ENCODE data around the gene CA7.
"Not testable (repeated sequence)": the region's sequence is repeated elsewhere in the genome, so short reads cannot be mapped to it uniquely, and the experiment has no call there.

Gene CA7

DNA sequence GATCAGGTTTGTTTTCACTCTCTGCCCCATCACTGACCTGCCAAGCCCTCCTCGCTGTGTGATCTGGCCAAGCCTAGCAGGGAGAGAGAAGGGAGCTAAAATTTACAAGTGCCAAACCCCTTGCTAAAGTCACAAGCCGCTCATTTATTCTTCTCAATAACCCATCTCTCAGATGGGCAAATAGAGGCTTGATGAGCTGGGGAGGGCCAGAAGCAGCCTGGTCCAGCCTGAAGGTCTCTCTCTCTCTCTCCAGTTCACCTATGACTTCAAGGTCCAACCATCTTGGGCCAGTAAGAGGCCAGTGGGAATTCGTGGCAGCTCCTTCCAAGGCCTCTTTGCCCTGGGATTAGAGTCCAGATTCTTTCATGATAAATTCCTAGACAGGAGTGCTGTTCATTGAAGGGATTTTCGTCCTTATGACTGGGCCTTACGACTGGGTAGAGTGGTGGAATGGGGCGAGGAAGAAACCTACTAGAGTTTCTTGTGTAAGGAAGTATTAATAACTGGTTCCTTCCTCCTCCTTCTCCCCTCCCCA, 3.4 kb downstream of the CA7 start:
- DNase-seq: no peak

GRCh38 chr16:66848172-66848571, 4.0 kb downstream of the CA7 start:
- no peak for DNase-seq

DNA sequence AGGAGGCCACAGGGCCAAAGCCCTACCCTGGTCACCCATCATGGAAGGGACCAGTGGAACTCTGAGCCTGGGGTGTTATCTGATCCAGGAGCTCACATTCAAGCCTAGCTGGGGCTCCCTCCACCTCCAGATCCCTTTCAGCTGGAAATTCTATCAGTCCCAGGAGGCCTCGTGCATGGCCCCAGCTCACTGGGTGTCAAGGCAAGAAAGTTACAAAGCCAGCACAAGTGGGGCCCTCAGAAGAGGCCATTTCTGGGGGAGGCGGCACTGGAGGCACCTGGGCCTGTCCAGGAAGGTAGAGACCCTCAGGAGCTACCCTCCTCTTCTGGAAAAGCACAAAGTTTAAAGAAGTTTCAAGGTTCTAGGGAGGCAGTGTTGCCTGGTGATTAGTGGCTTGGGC, 4.8 kb downstream of the CA7 start:
- no peak for DNase-seq

- DNase-seq: no peak
Observed at GRCh38 chr16:66849549-66849948, 5.3 kb downstream of the CA7 start.

- DNase-seq: no peak
Observed at GRCh38 chr16:66850115-66850815, 6.1 kb downstream of the CA7 start.

DNA sequence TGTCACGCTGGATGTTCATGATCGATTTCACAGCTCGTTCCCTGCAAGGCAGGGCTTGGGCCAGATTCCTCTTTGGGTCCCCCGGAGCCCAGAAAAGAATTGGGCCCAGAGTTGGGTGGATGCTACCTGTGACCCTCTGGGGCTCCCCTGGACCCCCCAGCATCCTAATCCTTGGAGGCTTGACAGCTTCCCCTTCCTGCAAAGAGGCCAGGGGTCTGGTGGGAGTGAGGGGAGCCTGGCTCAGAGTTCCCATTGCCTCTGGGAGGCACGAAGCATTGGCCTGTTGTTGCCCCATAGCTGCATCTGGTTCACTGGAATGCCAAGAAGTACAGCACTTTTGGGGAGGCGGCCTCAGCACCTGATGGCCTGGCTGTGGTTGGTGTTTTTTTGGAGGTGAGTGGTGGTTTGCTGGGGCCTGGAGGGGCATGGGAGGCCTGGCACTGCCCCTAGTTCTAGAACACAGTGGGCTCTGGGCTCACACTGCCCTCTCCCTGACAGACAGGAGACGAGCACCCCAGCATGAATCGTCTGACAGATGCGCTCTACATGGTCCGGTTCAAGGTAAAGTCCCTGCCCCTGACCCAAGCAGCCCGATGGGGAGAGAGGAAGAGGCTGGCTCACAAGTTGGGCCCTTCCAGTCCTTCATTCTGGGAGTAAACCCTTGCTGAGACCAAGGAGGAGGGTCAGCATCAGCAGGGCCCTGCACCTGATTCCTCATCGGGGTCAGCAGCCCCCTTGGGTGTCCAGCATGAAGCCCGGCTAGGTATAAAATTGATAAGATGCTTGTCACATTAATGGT, 7.2 kb downstream of the CA7 start:
- DNase-seq: no peak

GRCh38 chr16:66853261-66854139, 9.3 kb downstream of the CA7 start:
- no peak for DNase-seq

- DNase-seq: no peak
Observed at GRCh38 chr16:66856184-66856730, 12.0 kb downstream of the CA7 start.

- DNase-seq: no peak
Observed at GRCh38 chr16:66856801-66857200, 12.6 kb downstream of the CA7 start.

- DNase-seq: no peak
Observed at GRCh38 chr16:66857437-66857836, 13.2 kb downstream of the CA7 start.

DNA sequence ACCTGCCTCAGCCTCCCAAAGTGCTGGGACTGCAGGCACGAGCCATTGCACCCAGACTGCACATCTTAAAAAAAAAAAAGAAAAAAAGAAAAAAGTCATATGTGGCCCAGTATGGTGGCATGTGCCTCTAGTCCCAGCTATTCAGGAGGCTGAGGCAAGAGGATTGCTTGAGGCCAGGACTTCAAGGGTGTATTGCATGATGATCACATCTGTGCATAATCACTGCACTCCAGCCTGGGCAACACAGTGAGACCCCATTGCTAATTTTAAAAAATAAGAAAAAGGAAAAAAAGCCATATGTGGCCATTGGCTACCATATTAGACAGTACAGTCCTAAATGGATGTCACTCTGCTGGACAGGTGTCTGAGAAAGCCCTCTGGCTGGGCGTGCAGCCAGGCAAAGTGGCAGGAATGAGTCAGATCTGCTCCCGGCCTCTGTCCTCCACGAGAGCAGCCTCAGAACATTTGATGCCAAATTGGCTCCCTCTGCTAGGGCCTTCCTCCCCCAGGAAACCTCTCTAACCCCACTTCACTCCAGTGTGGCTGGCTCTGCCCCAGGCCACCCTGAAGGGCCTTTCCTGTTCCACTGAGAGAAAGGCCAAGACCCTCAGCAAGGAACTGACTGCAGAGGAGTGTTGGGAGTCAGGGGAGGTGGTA, 14.7 kb downstream of the CA7 start:
- DNase-seq: no peak

- no peak for DNase-seq
Observed at GRCh38 chr16:66859397-66860068, 15.3 kb downstream of the CA7 start.

DNA sequence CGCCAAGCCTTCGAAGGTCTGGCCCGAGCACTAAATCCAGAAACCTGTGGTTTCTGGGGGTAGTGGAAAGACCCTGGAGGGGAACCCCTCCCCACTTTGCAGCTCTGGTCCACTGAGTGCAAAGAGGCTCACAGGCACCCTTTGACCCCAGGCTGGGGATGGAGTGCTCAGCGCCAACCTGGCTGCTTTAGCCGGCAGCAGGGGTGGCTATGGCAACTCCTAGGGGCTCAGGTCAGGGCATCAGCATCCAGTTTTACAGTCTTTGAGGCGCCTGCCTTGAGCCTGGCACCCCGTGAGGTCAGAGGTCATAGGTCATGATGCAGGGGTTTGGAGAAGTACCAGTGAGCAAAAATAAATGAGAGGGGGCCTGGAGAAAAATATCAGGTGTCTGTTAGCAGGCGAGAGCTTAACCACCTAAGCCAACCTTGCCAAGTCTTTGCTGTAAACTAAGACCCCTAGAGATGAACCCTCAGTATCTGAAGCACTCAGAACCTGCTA, 17.9 kb downstream of the CA7 start:
- no peak for DNase-seq

- no peak for DNase-seq
Observed at GRCh38 chr16:66863707-66864106, 19.5 kb downstream of the CA7 start.

- DNase-seq: no peak
Observed at GRCh38 chr16:66869424-66869823, 25.2 kb downstream of the CA7 start.

GRCh38 chr16:66871363-66871762, 27.1 kb downstream of the CA7 start:
- not testable (repeated sequence) for DNase-seq

DNA sequence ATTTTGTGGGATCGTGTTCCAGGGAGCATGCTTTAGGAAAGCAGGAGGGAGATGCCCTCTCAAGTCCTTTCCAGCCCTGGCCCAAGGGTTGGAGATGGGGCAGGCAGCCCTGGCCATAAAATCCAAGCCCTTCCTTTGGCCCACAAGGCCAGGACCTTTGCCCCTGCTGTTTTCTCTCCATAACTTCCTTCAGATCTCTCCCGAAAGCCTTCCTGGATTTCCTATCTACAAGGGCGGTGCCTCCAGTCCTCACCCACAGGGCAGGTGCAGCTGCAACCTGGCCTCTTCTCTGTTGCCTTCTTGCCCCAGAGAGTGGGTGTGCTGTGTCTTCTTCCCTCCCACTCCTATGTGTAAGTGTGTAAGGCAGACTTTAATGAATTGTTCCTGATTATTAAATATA, 27.6 kb downstream of the CA7 start:
- no peak for DNase-seq

DNA sequence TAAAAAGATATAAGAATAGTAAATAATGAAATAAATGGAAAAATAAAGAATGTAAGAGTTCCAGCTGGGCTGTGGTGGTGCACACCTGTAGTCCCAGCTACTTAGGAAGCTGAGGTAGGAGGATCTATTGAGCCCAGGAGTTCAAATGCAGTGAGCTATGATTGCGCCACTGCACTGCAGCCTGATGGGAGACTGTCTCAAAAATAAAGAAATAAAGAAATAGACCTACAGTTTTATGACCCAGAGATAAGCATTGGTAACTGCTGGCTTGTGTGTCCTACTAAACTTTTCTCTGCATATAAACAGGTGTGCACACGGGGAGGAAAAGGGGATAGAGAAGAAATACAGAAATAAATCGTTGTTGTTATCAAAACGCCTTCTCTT, 28.3 kb downstream of the CA7 start:
- no peak for DNase-seq

- DNase-seq: peak; percentile 80
Observed at GRCh38 chr16:66872943-66873684, 28.9 kb downstream of the CA7 start.

DNA sequence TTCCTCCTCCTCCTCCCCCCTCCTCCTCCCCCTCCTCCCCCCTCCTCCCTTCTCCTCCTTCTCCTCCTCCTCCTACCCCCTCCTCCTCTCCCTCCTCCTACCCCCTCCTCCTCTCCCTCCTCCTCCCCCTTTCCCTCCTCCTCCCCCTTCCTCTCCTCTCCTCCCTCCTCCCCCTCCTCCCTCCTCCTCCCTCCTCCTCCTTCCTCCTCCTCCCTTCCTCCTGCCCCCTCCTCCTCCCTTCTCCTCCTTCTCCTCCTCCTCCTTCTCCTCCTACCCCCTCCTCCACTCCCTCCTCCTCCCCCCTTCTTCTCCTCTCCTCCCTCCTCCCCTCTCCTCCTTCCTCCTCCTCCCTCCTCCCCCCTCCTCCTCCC, 29.5 kb downstream of the CA7 start:
- DNase-seq: no peak
